ENCODE results near the gene GBA3.

The GBA3 gene

GRCh38 chr4:22780317-22780716 is 87.6 kb downstream of the GBA3 start:
- DNase-seq (ENCODE audit: low read depth in 2 of 2): no peak

GRCh38 chr4:22780797-22781196 is 88.1 kb downstream of the GBA3 start:
- DNase-seq (ENCODE audit: low read depth in 2 of 2): no peak

- DNase-seq (ENCODE audit: low read depth in 2 of 2): no peak
Observed at GRCh38 chr4:22787753-22788375, 95.1 kb downstream of the GBA3 start.

GRCh38 chr4:22790631-22791030 is 97.9 kb downstream of the GBA3 start:
- DNase-seq (ENCODE audit: low read depth in 2 of 2): no peak

GRCh38 chr4:22794732-22795131 is 102.0 kb downstream of the GBA3 start:
- DNase-seq (ENCODE audit: low read depth in 2 of 2): no peak

GRCh38 chr4:22801391-22801790 is 108.7 kb downstream of the GBA3 start:
- DNase-seq (ENCODE audit: low read depth in 2 of 2): no peak

- peak; percentile 34 to 40 for DNase-seq (ENCODE audit: low read depth in 2 of 2)
Observed at GRCh38 chr4:22802876-22803275, 110.1 kb downstream of the GBA3 start.

- DNase-seq (ENCODE audit: low read depth in 2 of 2): no peak
Observed at GRCh38 chr4:22803512-22803911, 110.8 kb downstream of the GBA3 start.

GRCh38 chr4:22814906-22815305 is 122.2 kb downstream of the GBA3 start:
- no peak for DNase-seq (ENCODE audit: low read depth in 2 of 2)

GRCh38 chr4:22824091-22824490 is 131.4 kb downstream of the GBA3 start:
- DNase-seq (ENCODE audit: low read depth in 2 of 2): no peak

GRCh38 chr4:22842360-22843018 is 149.8 kb downstream of the GBA3 start:
- no peak for DNase-seq (ENCODE audit: low read depth in 2 of 2)

- no peak for DNase-seq (ENCODE audit: low read depth in 2 of 2)
Observed at GRCh38 chr4:22848332-22848731, 155.6 kb downstream of the GBA3 start.

- DNase-seq (ENCODE audit: low read depth in 2 of 2): no peak
Observed at GRCh38 chr4:22850055-22850454, 157.3 kb downstream of the GBA3 start.

- no peak for DNase-seq (ENCODE audit: low read depth in 2 of 2)
Observed at GRCh38 chr4:22850630-22851029, 157.9 kb downstream of the GBA3 start.

GRCh38 chr4:22857411-22857810 is 164.7 kb downstream of the GBA3 start:
- DNase-seq (ENCODE audit: low read depth in 2 of 2): no peak

GRCh38 chr4:22859318-22859717 is 166.6 kb downstream of the GBA3 start:
- DNase-seq (ENCODE audit: low read depth in 2 of 2): no peak
